Measurements from ENCODE around the gene TARS1. TPM values are rescaled to one million over a fixed set of nuclear protein-coding genes. Genes with fewer than 3 reads are reported as not detected.

Gene TARS1
- total and polyA plus RNA-seq, 2 of the 8 experiments (the other 6 are each of a cell fraction or from before 2014, with no cell fraction given), result 94.4 to 445 TPM

DNA sequence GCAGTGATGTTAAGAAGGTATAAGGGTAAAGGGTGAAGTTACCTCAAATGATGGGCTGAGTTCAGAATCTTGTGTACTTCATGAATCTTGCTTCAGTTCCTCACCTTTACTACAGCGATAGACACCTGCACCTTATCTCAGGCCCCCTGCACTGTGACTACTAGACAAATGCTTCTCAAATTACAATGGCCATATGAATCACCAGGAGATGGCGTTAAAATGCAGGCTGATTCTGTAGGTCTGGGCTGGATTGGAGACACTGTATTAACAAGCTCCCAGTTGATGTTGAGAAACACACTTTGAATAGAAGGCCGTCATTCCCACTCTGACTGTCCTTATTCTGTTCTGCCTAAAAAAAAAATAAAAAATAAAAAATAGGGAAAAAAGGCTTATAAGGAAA lies 29.8 kb downstream of the TARS1 start (continued):
- TF ChIP-seq, protein P1, sequence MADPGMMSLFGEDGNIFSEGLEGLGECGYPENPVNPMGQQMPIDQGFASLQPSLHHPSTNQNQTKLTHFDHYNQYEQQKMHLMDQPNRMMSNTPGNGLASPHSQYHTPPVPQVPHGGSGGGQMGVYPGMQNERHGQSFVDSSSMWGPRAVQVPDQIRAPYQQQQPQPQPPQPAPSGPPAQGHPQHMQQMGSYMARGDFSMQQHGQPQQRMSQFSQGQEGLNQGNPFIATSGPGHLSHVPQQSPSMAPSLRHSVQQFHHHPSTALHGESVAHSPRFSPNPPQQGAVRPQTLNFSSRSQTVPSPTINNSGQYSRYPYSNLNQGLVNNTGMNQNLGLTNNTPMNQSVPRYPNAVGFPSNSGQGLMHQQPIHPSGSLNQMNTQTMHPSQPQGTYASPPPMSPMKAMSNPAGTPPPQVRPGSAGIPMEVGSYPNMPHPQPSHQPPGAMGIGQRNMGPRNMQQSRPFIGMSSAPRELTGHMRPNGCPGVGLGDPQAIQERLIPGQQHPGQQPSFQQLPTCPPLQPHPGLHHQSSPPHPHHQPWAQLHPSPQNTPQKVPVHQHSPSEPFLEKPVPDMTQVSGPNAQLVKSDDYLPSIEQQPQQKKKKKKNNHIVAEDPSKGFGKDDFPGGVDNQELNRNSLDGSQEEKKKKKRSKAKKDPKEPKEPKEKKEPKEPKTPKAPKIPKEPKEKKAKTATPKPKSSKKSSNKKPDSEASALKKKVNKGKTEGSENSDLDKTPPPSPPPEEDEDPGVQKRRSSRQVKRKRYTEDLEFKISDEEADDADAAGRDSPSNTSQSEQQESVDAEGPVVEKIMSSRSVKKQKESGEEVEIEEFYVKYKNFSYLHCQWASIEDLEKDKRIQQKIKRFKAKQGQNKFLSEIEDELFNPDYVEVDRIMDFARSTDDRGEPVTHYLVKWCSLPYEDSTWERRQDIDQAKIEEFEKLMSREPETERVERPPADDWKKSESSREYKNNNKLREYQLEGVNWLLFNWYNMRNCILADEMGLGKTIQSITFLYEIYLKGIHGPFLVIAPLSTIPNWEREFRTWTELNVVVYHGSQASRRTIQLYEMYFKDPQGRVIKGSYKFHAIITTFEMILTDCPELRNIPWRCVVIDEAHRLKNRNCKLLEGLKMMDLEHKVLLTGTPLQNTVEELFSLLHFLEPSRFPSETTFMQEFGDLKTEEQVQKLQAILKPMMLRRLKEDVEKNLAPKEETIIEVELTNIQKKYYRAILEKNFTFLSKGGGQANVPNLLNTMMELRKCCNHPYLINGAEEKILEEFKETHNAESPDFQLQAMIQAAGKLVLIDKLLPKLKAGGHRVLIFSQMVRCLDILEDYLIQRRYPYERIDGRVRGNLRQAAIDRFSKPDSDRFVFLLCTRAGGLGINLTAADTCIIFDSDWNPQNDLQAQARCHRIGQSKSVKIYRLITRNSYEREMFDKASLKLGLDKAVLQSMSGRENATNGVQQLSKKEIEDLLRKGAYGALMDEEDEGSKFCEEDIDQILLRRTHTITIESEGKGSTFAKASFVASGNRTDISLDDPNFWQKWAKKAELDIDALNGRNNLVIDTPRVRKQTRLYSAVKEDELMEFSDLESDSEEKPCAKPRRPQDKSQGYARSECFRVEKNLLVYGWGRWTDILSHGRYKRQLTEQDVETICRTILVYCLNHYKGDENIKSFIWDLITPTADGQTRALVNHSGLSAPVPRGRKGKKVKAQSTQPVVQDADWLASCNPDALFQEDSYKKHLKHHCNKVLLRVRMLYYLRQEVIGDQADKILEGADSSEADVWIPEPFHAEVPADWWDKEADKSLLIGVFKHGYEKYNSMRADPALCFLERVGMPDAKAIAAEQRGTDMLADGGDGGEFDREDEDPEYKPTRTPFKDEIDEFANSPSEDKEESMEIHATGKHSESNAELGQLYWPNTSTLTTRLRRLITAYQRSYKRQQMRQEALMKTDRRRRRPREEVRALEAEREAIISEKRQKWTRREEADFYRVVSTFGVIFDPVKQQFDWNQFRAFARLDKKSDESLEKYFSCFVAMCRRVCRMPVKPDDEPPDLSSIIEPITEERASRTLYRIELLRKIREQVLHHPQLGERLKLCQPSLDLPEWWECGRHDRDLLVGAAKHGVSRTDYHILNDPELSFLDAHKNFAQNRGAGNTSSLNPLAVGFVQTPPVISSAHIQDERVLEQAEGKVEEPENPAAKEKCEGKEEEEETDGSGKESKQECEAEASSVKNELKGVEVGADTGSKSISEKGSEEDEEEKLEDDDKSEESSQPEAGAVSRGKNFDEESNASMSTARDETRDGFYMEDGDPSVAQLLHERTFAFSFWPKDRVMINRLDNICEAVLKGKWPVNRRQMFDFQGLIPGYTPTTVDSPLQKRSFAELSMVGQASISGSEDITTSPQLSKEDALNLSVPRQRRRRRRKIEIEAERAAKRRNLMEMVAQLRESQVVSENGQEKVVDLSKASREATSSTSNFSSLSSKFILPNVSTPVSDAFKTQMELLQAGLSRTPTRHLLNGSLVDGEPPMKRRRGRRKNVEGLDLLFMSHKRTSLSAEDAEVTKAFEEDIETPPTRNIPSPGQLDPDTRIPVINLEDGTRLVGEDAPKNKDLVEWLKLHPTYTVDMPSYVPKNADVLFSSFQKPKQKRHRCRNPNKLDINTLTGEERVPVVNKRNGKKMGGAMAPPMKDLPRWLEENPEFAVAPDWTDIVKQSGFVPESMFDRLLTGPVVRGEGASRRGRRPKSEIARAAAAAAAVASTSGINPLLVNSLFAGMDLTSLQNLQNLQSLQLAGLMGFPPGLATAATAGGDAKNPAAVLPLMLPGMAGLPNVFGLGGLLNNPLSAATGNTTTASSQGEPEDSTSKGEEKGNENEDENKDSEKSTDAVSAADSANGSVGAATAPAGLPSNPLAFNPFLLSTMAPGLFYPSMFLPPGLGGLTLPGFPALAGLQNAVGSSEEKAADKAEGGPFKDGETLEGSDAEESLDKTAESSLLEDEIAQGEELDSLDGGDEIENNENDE (IDR thresholded peaks at IDR 0.05; ENCODE audit: insufficient replicate concordance, low read length), result no peak
